ENCODE results near the gene SEMA6B. TPM values are rescaled to one million over a fixed set of nuclear protein-coding genes. Genes with fewer than 3 reads are reported as not detected.

Gene SEMA6B
- total and polyA plus RNA-seq, 2 of the 4 experiments (the other 2 are of a cell fraction), result 0.18 to 0.72 TPM

DNA sequence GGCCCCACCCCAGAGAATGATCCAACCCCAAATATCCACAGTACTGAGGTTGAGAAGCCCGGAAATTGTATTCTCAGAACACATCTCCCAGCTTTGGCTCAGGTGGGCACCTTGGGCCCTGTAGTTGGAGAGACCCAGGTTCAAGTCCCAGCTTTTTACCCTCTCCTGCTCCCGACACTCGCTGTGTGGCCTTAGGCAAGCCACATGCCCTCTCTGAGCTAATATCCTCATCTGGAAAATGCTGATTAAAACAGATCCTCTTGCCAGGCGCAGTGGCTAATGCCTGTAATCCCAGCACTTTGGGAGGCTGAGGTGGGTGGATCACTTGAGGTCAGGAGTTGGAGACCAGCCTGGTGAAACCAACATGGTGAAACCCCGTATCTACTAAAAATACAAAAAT, 43.8 kb downstream of the SEMA6B start:
- dilution Hi-C loops (cut with HindIII; ENCODE audit: low sequenced_read_pairs, unreplicated experiment) (no loop called here), intact Hi-C loops (cut with micrococcal nuclease) (no loop called here), in situ Hi-C loops (cut with MboI; ENCODE audit: low sequenced_read_pairs) (no loop called here)
- Histone ChIP-seq H2BK20ac (ENCODE audit: low read depth, low read length) (no peak overlapping the region), H3K4me1 (ENCODE audit: control insufficient read depth, insufficient read depth, low read length) (peaks cover 9% of the 10 kb centered on the region), H3K4me2 (ENCODE audit: low read depth, low read length) (no peak overlapping the region), H3K18ac (ENCODE audit: low read depth, low read length) (no peak overlapping the region), H3K4ac (ENCODE audit: low read depth, low read length) (no peak overlapping the region), H3K56ac (ENCODE audit: extremely low read depth, insufficient read depth, low read length) (no peak overlapping the region), H2AK5ac (ENCODE audit: low read depth, low read length) (no peak overlapping the region), H3K4me3 (ENCODE audit: insufficient read depth, low read depth, low read length) (no peak overlapping the region), H3K36me3 (ENCODE audit: control insufficient read depth, insufficient read depth, low read length) (no peaks in the 10 kb centered on the region), H3K9ac (ENCODE audit: low read depth, low read length) (no peak overlapping the region), H2BK15ac (ENCODE audit: low read depth, low read length) (no peak overlapping the region), H4K5ac (ENCODE audit: low read depth, low read length) (no peak overlapping the region), H3K9me3 (ENCODE audit: control insufficient read depth, insufficient read depth, low read length) (no peaks in the 10 kb centered on the region), H2BK120ac (ENCODE audit: low read depth, low read length) (no peak overlapping the region), H4K20me1 (ENCODE audit: insufficient read depth, low read length) (no peaks in the 10 kb centered on the region), H2BK5ac (ENCODE audit: low read depth, low read length, poor library complexity, severe bottlenecking) (no peak overlapping the region), H3K14ac (replicated peaks; ENCODE audit: low read depth, low read length) (no peak overlapping the region), H3K9me1 (ENCODE audit: insufficient read depth, low read length) (no peaks in the 10 kb centered on the region), H3K23ac (ENCODE audit: low read depth, low read length) (no peak overlapping the region), H3K79me1 (ENCODE audit: low read depth in 1 of 2, low read length in 2 of 2) (no peaks in the 10 kb centered on the region), H2AFZ (replicated peaks; ENCODE audit: low read length, poor library complexity) (no peak overlapping the region), H4K8ac (ENCODE audit: low read depth in 2 of 2, low read length in 2 of 2) (no peak overlapping the region), H2AK9ac (replicated peaks; ENCODE audit: low read depth, low read length, poor library complexity) (no peak overlapping the region), H4K91ac (ENCODE audit: insufficient read depth, low read depth, low read length) (no peak overlapping the region), H3K27me3 (ENCODE audit: control insufficient read depth, insufficient read depth, low read length) (peaks cover 7% of the 10 kb centered on the region), H3K27ac (ENCODE audit: insufficient read depth, low read length) (no peak overlapping the region)
- ChIA-PET CTCF (no interaction called here), POLR2A (ENCODE audit: unreplicated experiment) (no interaction called here)
- no CpG with 5 or more reads among the region's 5 CpGs for WGBS, 2 experiments (ENCODE audit: extremely low coverage in 2 of 2, insufficient read length in 1 of 2)
- no TSS peak for BruUV-seq (replicated peaks)
- ATAC-seq (ENCODE audit: low read depth), result no peak
- no peak for DNase-seq
- TF ChIP-seq RCOR1 (IDR thresholded peaks at IDR 0.05; ENCODE audit: insufficient replicate concordance, low read length), result no peak
- TF ChIP-seq POLR2A (IDR thresholded peaks at IDR 0.05; ENCODE audit: low read depth, low read length), result no peak
- no peak for TF ChIP-seq BHLHE40 (IDR thresholded peaks at IDR 0.05; ENCODE audit: low read depth, low read length)
- no peak for TF ChIP-seq SMC3 (IDR thresholded peaks at IDR 0.05; ENCODE audit: low read depth, low read length)
- TF ChIP-seq MXI1 (IDR thresholded peaks at IDR 0.05; ENCODE audit: borderline replicate concordance, low read depth, low read length), result no peak
- no peak for TF ChIP-seq ELK1 (IDR thresholded peaks at IDR 0.05; ENCODE audit: borderline replicate concordance, low read depth, low read length)
- TF ChIP-seq USF2 (IDR thresholded peaks at IDR 0.05; ENCODE audit: low read depth, low read length), result no peak
- TF ChIP-seq CTCF (conservative IDR thresholded peaks at IDR 0.05; ENCODE audit: low read depth, low read length), result no peak
- no peak for TF ChIP-seq NFE2L2 (IDR thresholded peaks at IDR 0.05; ENCODE audit: low read depth, low read length)
- TF ChIP-seq CEBPB (IDR thresholded peaks at IDR 0.05; ENCODE audit: low read depth, low read length), result no peak
- no peak for TF ChIP-seq RFX5 (IDR thresholded peaks at IDR 0.05; ENCODE audit: low read depth, low read length)
- no peak for TF ChIP-seq MAFK (IDR thresholded peaks at IDR 0.05; ENCODE audit: low read depth, low read length)
- TF ChIP-seq RAD21 (IDR thresholded peaks at IDR 0.05; ENCODE audit: low read length), result no peak
- no peak for TF ChIP-seq MAZ (IDR thresholded peaks at IDR 0.05; ENCODE audit: borderline replicate concordance, low read depth, low read length)
- TF ChIP-seq FOS (IDR thresholded peaks at IDR 0.05; ENCODE audit: low read depth, low read length), result no peak
- no peak for TF ChIP-seq CHD1 (IDR thresholded peaks at IDR 0.05; ENCODE audit: low read depth, low read length)
